ENCODE data around the gene EPB41L4A. TPM values are rescaled to one million over a fixed set of nuclear protein-coding genes. Genes with fewer than 3 reads are reported as not detected.

EPB41L4A gene
- total RNA-seq, 4 donors from 2014 or later: 12.4 to 51.4 (median 23.0) TPM

DNA sequence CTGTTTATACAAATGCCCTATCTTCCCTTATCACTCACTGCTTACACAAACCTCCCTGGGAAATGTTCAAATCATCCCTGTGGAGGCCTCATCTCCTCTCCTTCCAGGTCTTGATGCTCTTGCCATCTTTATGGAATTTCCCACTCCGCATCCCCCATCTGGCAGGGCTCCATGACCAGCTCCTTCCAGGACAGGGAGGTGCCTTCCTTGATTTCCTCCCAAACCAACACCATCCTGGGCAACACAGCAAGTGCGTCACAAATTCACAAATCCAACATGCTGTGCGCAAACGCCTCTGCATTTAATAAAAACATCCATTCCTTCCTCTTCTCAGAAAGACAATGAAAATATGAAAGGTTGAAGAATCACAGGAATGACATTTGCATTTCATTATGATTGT is 51.7 kb downstream of the EPB41L4A start:
- TF ChIP-seq, protein P1, sequence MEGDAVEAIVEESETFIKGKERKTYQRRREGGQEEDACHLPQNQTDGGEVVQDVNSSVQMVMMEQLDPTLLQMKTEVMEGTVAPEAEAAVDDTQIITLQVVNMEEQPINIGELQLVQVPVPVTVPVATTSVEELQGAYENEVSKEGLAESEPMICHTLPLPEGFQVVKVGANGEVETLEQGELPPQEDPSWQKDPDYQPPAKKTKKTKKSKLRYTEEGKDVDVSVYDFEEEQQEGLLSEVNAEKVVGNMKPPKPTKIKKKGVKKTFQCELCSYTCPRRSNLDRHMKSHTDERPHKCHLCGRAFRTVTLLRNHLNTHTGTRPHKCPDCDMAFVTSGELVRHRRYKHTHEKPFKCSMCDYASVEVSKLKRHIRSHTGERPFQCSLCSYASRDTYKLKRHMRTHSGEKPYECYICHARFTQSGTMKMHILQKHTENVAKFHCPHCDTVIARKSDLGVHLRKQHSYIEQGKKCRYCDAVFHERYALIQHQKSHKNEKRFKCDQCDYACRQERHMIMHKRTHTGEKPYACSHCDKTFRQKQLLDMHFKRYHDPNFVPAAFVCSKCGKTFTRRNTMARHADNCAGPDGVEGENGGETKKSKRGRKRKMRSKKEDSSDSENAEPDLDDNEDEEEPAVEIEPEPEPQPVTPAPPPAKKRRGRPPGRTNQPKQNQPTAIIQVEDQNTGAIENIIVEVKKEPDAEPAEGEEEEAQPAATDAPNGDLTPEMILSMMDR (IDR thresholded peaks at IDR 0.05; ENCODE audit: low read depth): no peak

DNA sequence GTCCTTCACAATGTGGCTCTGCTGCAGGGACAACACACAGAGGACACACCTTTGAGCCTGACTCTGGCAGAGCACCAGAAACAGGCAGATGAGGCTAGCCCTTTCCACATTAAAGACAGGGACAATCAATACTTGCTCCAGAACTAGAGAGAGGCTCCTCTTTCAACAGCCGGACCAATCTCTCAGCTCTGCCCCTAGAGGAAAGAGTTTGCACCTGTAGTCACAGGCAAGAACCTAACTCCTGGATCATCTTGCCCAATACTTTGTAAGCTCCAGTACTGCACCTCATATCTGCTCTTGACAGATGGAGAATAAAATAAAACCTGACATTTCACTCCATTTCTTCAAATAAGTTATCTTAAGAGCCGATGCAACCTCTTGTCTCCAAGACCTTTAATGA is 52.1 kb downstream of the EPB41L4A start:
- TF ChIP-seq, protein P1 (IDR thresholded peaks at IDR 0.05; ENCODE audit: low read depth): no peak

DNA sequence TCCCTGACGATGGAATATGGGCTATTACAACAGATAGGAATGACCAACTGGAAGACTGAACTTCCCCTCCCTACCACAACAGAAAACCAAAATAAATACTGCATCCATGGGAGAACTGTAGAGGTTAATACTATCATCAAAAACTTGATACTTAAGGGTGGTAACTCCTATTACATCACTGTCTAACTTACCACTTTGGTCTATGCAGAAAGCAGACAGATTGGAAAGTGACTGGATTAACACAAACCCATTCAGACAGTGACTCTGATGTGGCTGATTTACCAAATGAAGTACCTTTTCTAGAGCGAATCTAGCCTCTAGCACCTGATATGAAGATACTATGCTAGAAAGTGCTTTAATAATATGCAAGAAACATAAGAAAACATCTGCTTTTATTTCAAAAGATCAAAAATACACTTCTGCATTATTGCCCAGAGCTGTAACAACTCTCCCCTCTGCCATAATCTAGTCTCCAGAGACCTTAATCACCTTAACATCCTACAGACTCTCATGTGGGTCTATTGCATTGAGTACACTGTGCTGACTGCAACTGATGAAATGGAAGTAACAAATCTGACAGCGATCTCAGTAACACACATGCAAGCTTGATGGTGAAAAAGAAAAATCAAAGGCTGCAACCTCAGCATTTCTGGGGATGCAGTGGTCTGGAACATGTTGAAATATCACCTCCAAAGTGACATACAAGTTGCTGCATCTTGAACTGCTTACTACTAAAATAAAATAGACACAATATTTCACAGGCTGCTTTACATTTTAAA is 62.7 kb downstream of the EPB41L4A start:
- TF ChIP-seq, protein P1 (IDR thresholded peaks at IDR 0.05; ENCODE audit: low read depth): no peak

DNA sequence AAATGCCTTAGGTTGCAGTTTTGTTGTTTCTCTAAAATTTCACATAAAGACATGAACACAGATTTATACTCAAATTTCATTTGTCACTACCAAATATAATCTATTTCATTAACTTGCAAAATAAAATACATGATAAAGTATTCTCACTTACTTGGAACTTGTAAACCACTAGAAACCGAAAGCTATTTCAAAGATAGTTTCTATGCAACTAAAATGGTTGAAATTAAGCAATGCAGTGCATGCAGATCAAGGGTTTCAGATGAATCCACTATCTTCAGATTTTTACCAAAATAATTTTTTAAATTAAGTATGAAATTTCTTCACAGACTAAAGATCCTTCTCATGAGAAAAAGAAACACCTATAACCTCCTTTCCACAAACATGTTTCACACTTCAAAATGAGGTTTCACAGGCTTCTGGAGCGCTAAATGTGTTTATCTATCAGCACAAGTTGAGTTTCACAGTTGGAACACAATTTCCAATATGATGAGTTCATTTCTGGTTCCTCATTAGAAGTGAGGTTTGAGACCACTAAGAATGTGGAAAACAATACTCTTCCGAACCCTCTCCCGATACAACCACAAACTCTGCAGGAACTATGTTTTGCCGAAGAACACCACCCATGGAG is 63.9 kb downstream of the EPB41L4A start:
- TF ChIP-seq, protein P1 (IDR thresholded peaks at IDR 0.05; ENCODE audit: low read depth): no peak

DNA sequence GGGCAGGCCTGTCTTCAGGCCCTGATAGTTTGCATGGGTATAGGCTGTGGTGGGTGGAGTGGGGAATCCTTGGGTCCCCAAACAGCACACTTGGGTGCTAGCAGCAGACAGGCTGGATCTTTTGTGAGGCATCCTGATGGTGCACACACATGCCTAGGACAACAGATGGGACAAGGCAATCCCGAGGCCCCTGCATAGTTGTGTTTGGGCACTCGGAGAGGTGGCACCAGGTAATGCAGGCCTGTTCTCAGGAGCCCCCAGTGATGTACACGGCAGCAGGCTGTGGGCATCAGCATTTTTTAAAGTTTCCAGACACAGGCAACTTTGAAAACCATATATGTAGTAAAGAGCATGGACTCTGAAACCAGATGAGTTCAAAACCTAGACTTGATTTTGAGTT is 65.4 kb downstream of the EPB41L4A start:
- TF ChIP-seq, protein P1 (IDR thresholded peaks at IDR 0.05; ENCODE audit: low read depth): no peak

DNA sequence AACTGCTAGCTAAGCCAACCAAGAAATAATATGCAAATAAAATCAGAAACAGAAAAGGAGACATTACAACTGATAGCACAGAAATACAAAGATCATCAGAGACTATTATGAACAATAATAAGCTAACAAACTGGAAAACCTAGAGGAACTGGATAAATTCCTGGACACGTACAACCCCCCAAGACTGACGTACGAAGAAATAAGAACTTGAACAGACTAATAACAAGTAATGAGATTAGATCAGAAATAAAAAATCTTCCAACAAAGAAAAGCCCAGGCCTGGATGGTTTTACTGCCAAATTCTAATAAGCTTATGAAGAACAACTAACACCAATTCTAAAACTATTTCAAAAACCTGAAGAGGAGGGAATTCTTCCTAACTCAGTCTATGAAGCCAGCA is 67.9 kb downstream of the EPB41L4A start:
- TF ChIP-seq, protein P1 (IDR thresholded peaks at IDR 0.05; ENCODE audit: low read depth): no peak

DNA sequence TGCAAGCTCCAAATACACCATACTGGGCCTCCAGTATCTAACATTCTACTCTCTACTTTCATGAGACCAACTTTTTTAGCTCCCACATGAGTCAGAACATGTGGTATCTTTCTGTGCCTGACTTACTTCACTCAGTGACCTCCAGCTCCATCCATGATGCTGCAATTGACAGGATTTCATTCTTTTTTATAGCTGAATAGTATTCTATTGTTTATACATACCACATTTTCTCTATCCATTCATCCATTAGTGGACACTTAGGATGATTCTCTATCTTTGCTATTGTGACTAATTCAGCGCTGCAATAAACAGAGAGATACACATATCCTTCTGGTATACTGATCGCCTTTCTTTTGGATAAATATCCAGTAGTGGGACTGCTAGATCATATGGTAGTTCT is 68.5 kb downstream of the EPB41L4A start:
- TF ChIP-seq, protein P1 (IDR thresholded peaks at IDR 0.05; ENCODE audit: low read depth): no peak

All from subcutaneous adipose tissue (tissue), 4 donors.